Measurements from ENCODE around the gene BCL6B.
"Not testable (repeated sequence)": the region's sequence is repeated elsewhere in the genome, so short reads cannot be mapped to it uniquely, and the experiment has no call there.

BCL6B gene

DNA sequence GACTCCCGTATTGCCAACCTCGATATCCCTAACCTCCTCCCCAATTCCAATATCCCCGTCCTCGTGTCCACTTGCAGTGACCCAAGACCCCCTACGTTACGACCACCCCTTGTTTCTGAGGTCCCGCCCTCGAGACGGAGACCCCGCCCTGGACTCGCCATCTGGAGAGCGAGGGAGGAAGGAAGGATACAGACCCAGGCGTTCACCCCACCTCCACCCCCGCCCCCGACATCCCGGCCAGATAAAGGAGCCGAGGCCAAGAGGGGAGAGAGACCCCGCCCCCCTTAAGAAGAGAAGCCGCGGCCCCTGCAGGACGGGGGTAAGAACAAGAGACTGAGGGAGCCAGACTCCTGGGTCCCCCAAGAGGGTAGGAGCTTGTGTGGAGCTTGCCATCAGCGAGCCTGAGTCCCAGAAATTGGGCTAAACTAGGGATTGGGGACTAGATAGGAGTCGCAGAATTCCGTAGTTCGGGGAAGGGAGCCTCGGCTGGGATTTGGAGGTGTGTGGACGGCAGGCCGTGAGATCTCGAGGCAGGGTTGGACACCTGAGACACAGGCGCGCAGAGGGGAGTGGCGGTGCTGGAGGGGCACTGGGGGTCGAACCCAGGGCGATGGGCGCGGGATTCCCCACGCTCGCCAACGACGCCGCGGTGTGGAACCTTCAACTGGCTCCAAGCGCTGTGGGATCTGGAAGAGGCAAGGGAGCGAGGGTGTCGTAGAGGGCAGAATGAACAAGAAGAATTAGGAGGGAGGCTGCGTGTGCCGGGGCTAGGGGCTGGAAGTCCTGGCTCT is at the start of gene BCL6B:
Gene BCL6B, plus strand, starts transcription at position 270 of the 791 bp plus-strand sequence. CDS start 622 bp downstream, outside the sequence.
- no peak for DNase-seq (ENCODE audit: low read depth)

DNA sequence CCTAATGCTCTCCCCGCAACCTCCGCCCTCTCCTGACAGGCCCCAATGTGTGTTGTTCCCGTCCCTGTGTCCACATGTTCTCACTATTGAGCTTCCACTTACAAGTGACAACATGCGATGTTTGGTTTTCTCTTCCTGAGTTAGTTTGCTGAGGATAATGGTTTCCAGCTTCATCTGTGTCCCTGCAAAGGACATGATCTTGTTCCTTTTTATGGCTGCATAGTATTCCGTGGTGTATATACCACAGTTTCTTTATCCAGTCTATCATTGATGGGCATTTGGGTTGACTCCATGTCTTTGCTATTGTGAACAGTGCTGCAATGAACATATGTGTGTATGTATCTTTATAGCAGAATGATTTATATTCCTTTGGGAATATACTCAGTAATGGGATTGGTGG is 43.4 kb upstream of the BCL6B start:
- not testable (repeated sequence) for DNase-seq (ENCODE audit: low read depth)

GRCh38 chr17:6981426-6981825 is 41.4 kb upstream of the BCL6B start:
- no peak for DNase-seq (ENCODE audit: low read depth)

- no peak for DNase-seq (ENCODE audit: low read depth)
Observed at GRCh38 chr17:6985266-6985665, 37.6 kb upstream of the BCL6B start.

- DNase-seq (ENCODE audit: low read depth), result no peak
Observed at GRCh38 chr17:6986676-6987075, 36.2 kb upstream of the BCL6B start.

- DNase-seq (ENCODE audit: low read depth), result no peak
Observed at GRCh38 chr17:6989779-6990178, 33.1 kb upstream of the BCL6B start.

DNA sequence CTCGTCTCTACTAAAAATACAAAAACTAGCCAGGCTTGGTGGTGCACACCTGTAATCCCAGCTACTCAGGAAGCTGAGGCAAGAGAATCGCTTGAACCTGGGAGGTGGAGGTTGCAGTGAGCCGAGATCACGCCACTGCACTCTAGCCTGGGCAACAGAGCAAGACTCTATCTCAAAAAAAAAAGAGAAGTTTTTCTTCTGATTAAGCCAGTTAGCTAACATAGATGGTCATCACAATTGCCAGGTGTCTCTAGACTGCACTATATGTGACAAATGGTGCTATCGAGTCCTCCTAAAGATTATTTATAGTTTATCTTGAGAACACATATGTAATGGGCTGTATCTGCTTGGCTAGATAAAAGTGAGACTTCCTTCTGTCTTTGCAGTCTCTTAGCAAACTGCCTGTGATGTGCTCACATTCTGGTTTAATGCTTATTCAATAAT is 29.2 kb upstream of the BCL6B start:
- not testable (repeated sequence) for DNase-seq (ENCODE audit: low read depth)

- DNase-seq (ENCODE audit: low read depth), result no peak
Observed at GRCh38 chr17:6994118-6994598, 28.7 kb upstream of the BCL6B start.

GRCh38 chr17:6994666-6995256 is 28.1 kb upstream of the BCL6B start:
- DNase-seq (ENCODE audit: low read depth), result no peak

GRCh38 chr17:6995500-6996255 is 27.2 kb upstream of the BCL6B start, which contains the start of gene ALOX12:
ALOX12 (plus strand) TSS chr17:6996049; CDS start chr17:6996118, 69 bp downstream.
- no peak for DNase-seq (ENCODE audit: low read depth)

- no peak for DNase-seq (ENCODE audit: low read depth)
Observed at GRCh38 chr17:6996256-6997011, 26.4 kb upstream of the BCL6B start.

- no peak for DNase-seq (ENCODE audit: low read depth)
Observed at GRCh38 chr17:6997171-6997570, 25.7 kb upstream of the BCL6B start.

DNA sequence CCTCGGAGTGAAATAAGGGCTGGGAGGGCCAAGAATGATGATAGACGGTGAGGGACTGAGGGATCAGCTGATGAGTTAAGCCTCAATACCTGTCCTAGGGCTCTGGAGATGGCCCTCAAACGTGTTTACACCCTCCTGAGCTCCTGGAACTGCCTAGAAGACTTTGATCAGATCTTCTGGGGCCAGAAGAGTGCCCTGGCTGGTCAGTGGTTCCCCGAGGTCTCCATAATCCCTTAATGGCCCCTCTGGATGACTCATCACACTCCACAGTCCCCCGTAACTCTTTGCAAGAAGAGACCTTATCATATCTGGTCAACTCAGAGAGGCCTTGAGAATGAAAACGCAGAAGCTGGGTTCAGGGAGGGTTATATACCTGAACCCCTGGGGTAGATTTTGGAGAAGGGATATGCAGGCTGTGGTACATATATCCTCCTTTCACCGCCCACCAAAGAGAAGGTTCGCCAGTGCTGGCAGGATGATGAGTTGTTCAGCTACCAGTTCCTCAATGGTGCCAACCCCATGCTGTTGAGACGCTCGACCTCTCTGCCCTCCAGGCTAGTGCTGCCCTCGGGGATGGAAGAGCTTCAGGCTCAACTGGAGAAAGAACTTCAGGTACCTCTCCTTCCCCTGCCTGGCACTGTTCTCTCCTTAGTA is 23.9 kb upstream of the BCL6B start:
- no peak for DNase-seq (ENCODE audit: low read depth)

GRCh38 chr17:7001318-7001961 is 21.4 kb upstream of the BCL6B start:
- no peak for DNase-seq (ENCODE audit: low read depth)

DNA sequence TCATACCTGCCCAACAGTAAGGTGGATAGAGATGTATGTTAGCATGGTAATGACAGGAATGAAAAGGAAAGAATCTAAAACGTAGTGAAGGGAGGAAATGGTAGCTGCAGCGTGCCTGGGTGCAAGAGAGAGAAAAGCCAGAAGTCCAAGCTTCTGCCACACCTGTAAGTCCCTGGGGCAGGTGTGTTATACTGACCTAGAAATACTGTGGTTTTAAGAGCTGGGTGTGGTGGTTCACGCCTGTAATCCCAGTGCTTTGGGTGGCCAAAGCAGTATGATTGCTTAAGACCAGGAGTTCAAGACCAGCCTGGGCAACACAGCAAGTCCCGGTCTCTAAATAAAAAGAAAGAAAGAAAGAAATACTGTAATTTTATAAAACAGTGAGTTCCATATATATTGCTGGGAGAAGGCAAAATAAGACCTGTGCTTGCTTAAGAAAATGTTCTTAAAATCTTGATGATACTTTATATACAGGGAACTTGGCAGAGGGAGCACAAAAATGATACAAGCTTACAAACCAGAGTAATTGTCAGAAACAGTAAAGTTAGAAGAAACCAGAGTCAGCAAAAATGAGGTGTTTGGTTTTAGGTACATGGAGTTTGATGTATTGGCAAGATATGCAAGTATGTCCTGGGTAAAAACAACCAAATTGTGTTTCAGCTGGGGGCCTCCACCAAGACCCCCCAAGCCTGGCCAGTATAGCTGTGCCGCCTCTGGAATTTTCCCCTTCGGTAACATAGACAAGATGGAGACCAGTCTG is 20.4 kb upstream of the BCL6B start:
- no peak for DNase-seq (ENCODE audit: low read depth)

- DNase-seq (ENCODE audit: low read depth), result no peak
Observed at GRCh38 chr17:7003745-7004144, 19.1 kb upstream of the BCL6B start.

DNA sequence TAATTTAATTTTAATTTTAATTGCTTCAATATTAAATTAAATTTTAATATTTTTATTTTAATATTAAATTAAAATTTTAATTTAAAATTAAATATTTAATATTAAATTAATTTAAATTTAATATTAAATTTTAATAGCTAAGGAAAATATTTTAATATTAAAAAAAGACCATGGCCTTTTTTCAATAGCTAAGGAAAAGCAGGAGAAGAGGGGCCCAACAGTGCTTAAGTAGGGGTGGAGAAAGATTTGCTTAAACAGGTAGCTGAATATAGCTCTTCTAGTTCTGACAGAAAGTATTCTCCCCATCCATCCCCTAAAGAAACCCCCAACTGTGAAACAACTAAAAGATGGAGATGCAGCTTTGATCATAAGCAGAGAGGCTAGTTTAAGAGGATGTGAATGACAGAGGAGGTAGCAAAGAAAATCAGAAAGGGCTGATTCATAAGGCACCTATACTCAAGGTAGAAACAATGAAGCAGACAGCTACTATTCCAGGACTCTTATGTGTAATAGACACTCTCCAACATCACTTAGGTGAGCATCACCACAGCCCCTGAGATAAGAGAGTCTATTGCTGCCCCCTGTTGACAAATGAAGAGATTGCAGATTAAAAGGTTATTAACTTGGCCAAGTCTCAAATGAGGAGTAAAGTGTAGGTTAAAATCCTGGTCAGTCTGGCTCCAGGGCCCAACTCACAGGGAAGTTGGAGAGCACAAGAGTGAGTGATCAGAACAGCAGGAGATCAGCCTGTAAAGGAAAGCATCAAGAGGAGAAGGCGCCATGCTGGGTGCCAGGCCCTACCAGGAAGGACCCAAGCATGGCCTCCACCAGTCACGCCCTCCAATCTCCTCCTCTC is 18.2 kb upstream of the BCL6B start:
- no peak for DNase-seq (ENCODE audit: low read depth)

- DNase-seq (ENCODE audit: low read depth), result no peak
Observed at GRCh38 chr17:7005716-7006115, 17.1 kb upstream of the BCL6B start.

DNA sequence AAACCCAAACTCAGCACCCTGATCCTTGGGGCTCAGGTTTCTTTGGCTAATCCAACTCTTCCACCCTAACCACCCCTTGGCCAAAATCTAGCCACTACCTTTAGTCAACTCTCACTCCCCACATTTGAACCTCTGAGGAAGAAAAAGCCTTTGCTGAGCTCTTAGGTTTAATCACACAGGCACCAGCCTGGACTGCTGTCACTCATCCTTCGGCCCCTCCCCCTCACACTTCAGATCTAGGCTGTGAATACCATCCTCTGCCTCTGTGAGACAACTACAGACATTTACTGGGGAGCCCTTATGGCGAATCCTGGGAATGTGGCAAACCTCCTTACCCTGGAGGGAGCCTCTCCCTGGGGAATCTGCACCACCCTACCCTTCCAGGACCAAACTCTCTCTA is 15.7 kb upstream of the BCL6B start:
- DNase-seq (ENCODE audit: low read depth), result no peak

Measured in activated T-cell treated with anti-CD3 and anti-CD28 coated beads for 1 hour (primary cell).